RCC 7860 (cell line): Measurements from ENCODE around the gene PLPP2.

Experiments used
- DNase-seq: peaks from one replicate; pipeline ENCODE4 v3.0.0-alpha.2; 2015; ENCODE audit warnings: low spot score
- FAIRE-seq: peaks from 2 replicates; lab custom pipeline; 2012; peaks lifted over from hg19 to GRCh38; lab: Jason Lieb, UNC

Gene PLPP2

DNA sequence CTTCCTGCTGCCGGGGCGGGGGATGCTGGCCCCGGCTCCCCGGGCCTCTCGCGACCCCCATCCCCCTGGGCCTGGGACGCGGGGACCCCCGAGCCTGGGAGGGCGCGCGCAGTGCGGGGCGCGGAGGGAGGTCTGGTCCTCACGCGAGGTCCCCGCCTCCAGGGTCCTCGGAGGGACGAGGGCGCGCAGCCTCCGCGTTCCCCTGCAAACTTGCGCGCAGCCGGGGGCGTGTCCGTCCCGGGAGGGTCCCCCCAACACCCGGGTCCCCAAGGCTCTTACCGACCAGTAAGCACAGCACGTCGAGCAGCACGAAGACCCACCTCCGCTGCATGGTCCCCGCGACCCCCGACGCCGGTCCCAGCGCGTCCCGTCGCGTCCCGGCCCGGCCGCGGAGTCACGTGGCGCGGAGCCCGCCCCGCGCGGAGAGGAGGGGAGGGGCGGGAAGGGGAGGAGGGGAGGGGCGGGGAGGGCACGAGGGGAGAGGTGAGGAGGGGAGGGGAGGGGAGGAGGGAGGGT is at the start of gene PLPP2:
PLPP2 (minus strand) TSS at position 398 of the 516 bp plus-strand sequence; CDS start at position 331, 67 bp downstream.
- no peak for DNase-seq
- FAIRE-seq: no peak

GRCh38 chr19:340620-341385 is 49.6 kb upstream of the PLPP2 start:
- DNase-seq (no peak), FAIRE-seq (no peak)

DNA sequence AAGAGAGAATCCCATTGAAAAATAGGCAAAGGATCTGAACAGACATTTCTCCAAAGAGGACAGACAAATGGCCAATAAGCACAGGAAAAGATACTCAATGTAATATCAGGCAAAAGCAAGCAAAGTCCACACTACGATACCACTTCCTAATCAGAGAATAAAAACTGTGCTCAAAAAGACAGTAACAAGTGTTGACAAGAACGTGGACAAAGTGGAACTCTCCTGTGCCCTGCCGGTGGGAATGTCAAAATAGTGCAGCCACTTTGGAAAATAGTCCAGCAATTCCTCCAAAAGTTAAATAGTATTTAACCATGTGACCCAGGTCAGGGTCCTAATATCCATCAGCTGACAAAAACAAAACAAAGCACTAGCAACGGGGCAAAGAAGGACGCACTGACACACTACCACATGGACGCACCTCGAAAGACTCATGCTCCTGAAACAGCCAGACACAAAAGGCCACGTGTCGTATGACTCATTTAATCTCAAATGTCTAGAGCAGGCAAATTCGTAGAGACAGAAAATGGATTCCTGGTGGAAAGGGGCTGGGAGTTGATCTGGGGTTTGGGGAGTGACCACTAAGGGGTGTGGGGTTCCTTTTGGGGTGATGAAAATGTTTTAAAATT is 48.2 kb upstream of the PLPP2 start:
- FAIRE-seq: no peak
- DNase-seq: no peak

- no peak for DNase-seq
- no peak for FAIRE-seq
Observed at GRCh38 chr19:338421-338820, 47.2 kb upstream of the PLPP2 start.

- no peak for DNase-seq
- FAIRE-seq: no peak
Observed at GRCh38 chr19:336067-336614, 44.9 kb upstream of the PLPP2 start.

DNA sequence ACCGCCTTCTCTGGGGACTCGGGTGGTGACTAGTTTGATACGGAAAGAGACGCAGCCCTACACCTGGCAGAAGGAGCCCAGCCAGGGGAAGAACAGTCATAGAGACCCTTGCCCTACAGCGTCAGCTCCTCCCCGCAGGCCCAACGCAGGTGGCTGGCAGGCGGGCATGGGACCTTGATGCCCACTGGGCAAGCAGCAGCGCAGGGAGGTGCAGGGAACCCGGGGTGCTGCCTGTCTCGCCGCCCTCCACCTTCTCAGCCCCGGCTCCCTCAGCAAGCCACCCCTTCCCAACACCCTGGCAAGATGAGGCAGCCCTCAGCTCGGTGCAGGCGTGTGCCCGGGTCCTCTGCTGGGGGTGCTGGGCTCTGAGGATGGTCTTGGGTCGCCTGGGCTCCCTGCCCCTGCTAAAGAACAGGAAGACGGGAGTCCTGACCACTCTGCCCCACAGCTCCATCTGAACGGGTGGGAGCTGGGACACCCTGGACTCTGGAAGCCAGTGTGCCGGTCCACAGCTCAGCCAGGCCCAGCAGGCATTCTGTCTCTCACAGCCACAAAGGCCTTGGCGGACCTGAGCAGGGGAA is 44.4 kb upstream of the PLPP2 start:
- no peak for DNase-seq
- no peak for FAIRE-seq

GRCh38 chr19:335072-335471 is 43.9 kb upstream of the PLPP2 start:
- FAIRE-seq (no peak), DNase-seq (no peak)

GRCh38 chr19:334296-335071 is 43.3 kb upstream of the PLPP2 start:
- no peak for FAIRE-seq
- DNase-seq: no peak

DNA sequence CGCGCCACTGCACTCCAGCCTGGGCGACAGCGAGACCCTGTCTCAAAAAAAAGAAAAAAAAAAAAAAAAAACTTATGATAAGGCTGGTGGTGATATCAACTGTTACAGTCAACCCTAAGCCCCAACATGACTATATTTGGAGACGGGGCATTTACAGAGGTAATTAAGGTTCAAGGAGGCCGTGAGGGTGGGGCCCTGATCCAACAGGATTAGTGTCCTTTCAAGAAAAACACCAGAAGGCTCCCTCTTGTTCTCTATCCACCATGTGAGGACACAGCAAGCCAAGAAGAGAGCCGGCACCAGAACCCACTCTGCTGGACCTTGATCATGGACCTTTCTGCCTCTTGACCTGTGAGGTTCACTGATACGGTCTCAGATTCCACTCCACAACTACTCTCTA is 39.3 kb upstream of the PLPP2 start:
- FAIRE-seq (no peak), DNase-seq (no peak)

- FAIRE-seq (no peak), DNase-seq (no peak)
Observed at GRCh38 chr19:329876-330275, 38.7 kb upstream of the PLPP2 start.

DNA sequence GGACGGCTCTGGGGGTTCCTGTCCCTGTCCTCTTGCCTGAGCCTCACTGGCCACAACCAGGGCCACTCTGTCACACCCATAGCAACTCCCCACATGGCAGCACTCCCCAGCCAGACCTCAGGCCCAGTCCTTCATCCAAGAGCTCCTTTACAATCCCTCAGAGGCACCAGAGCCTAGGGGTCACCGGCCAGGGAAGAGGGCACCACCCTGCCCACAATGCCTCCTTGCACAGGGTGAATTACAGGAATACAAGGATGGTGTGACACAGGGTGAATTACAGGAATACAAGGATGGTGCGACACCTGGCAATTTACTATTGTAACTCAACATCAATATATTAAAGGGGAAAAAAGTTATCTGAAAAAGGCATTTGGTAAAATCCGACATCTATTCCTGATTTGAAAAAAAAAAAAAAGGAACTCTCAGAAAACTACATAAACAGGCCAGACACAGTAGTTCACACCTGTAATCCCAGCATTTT is 36.9 kb upstream of the PLPP2 start:
- DNase-seq (no peak), FAIRE-seq (no peak)

DNA sequence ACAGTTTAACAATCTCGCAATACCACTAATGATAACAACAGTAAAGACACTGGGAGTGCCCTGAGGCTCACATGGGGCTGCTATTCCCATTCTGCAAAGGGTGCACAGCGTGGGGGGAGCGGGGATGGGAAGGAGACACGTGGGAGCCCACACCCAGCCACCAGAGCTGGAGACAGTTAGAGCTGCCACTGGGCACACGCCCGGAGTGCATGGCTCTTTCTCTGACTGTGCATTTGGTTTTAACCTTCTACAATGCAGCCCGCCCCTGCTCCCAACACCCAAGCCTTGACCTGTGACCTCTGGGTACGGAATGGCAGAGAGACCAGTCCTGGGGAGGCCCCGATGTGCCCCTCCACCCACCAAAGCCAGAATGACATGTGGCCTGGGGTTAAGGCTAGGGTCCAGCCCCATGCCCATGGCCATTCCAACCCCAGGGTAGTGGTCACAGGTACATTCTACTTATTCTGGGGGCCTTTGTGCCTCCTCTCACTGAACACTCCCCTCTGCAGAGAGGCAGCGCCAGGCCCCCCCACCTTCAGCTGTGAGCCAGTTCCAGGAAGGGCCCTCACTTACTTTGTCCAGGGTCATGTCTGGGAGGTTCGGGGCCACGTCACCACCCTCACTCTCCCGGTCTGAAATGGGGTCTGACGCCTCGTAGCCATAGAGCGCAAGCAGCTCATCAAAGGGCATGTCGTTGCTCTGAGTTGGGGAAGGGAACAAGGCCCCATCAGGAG is 36.3 kb upstream of the PLPP2 start:
- FAIRE-seq (no peak), DNase-seq (no peak)

DNA sequence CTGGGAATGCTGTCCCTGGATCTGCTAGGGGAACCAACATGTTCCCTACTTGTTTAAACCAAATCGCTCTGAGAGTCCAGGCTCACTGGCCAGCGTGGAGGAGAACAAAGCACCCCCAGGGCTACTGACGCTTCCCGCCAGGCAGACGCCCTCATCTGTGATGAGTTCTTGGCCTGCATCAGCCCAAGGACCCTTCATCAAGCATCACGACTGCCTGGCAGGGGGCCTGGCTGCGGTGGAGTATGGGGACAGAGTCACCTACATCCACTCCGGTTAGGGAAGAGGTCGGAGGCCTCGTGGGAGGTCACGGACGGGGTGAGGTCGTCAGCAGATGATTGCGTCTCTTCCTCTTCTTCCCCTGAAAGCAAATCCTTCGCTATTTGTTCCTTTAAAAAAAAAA is 35.7 kb upstream of the PLPP2 start:
- no peak for FAIRE-seq
- DNase-seq: no peak

GRCh38 chr19:325937-326565 is 34.8 kb upstream of the PLPP2 start:
- no peak for DNase-seq
- FAIRE-seq: no peak

DNA sequence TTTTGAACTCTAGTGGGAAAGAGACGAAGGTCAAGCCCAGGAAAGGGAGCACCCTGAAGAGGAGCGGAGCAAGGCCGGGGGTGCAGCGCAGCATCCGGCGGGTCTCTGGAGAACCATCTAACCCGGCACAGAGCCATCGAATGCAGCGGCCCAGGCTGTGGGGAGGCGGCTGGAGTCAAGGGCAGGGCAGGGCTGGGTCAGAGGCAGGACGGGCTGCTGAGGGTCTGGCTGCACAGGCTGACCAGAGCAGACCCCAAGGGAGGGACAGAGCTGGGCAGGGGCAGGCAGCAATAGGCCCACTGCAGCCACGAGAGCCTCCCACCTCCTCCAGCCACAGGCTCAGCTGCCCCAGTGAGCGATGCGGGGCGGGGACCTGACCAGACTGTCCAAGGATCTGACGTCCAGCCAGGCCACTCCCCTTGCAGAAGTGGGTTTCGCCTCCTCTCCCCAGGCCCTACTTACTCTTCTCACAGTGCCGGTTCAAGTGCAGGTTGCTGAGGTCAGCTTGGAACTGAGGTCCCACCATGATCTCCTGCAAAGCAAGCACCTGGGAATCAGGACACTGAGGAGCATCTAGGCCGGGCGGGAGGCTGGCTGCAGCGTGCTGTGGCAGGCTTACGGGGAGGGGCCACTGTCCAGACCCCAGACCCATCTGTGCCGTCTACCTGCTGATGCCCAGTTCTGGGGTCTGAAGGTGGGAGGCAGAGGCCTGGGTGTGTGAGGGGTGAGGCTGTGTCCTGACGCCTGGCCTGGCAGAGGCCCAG is 34.2 kb upstream of the PLPP2 start:
- FAIRE-seq (no peak), DNase-seq (no peak)

DNA sequence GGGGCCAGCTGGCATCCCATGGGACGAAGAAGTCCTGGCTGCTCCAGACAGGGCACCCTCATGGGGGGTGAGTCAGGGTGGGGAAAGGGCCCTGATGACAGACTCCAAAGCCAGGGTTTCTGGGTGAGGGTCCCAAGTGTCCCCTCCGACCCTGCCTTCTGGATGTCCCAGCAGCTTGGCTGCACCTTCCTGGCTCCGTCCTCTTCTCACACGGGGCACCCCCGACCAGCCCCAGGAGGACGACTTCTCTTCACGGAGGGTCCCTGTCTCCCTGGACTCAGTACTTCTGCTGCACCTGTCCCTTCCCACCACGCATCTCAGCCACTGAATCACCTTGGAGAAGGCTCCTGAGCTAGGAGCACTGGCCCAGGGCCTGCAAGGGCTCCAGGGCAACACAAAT is 33.5 kb upstream of the PLPP2 start:
- DNase-seq: no peak
- no peak for FAIRE-seq

DNA sequence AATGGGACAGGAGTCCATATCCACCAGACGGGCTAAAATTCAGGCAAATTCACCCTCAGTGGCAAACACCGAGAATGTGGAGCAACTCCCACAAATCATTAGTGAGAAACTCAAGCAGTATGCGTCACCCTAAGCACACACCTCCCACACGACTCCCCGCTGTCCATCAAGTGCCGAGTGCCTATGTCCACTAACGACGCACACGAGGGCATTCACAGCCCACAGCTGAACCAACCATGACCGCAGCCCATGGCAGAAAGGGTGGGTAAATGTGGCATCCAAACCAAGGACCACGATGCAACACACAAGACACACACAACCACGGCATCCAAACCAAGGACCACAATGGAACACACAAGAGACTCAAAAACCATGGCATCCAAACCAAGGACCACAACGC is 31.4 kb upstream of the PLPP2 start:
- FAIRE-seq (no peak), DNase-seq (no peak)

GRCh38 chr19:318509-318774 is 27.2 kb upstream of the PLPP2 start:
- no peak for DNase-seq
- no peak for FAIRE-seq
